ENCODE results near the gene SCG3. TPM values are rescaled to one million over a fixed set of nuclear protein-coding genes. Genes with fewer than 3 reads are reported as not detected.

The SCG3 gene
- polyA plus RNA-seq, 3 donors = 0.06 to 0.16 TPM; not detected in 1

- no peak for DNase-seq (ENCODE audit: extremely low read depth in 1 of 11, low read depth in 9 of 11, low spot score in 4 of 11)
Observed at GRCh38 chr15:51720201-51720995, 39.1 kb downstream of the SCG3 start.

GRCh38 chr15:51721199-51721960 is 40.1 kb downstream of the SCG3 start:
- DNase-seq (ENCODE audit: extremely low read depth in 1 of 11, low read depth in 9 of 11, low spot score in 4 of 11) = no peak

GRCh38 chr15:51724199-51724598 is 42.9 kb downstream of the SCG3 start:
- DNase-seq (ENCODE audit: extremely low read depth in 1 of 11, low read depth in 9 of 11, low spot score in 4 of 11) = no peak

GRCh38 chr15:51724673-51725072 is 43.4 kb downstream of the SCG3 start:
- DNase-seq (ENCODE audit: extremely low read depth in 1 of 11, low read depth in 9 of 11, low spot score in 4 of 11) = no peak

- no peak for DNase-seq (ENCODE audit: extremely low read depth in 1 of 11, low read depth in 9 of 11, low spot score in 4 of 11)
Observed at GRCh38 chr15:51726302-51727073, 45.2 kb downstream of the SCG3 start.

- no peak for DNase-seq (ENCODE audit: extremely low read depth in 1 of 11, low read depth in 9 of 11, low spot score in 4 of 11)
Observed at GRCh38 chr15:51727141-51727897, 46.0 kb downstream of the SCG3 start.

GRCh38 chr15:51731549-51732267 is 50.4 kb downstream of the SCG3 start:
- no peak for DNase-seq (ENCODE audit: extremely low read depth in 1 of 11, low read depth in 9 of 11, low spot score in 4 of 11)

GRCh38 chr15:51732646-51733045 is 51.3 kb downstream of the SCG3 start:
- no peak for DNase-seq (ENCODE audit: extremely low read depth in 1 of 11, low read depth in 9 of 11, low spot score in 4 of 11)

GRCh38 chr15:51735228-51736010 is 54.1 kb downstream of the SCG3 start:
- DNase-seq (ENCODE audit: extremely low read depth in 1 of 11, low read depth in 9 of 11, low spot score in 4 of 11) = no peak

GRCh38 chr15:51736069-51736468 is 54.8 kb downstream of the SCG3 start:
- DNase-seq (ENCODE audit: extremely low read depth in 1 of 11, low read depth in 9 of 11, low spot score in 4 of 11) = no peak

- DNase-seq (ENCODE audit: extremely low read depth in 1 of 11, low read depth in 9 of 11, low spot score in 4 of 11) = peak in 1 of 11 donors; percentile 25
Observed at GRCh38 chr15:51736751-51737521, 55.6 kb downstream of the SCG3 start.

- DNase-seq (ENCODE audit: extremely low read depth in 1 of 11, low read depth in 9 of 11, low spot score in 4 of 11) = peak in 4 of 11 donors; percentile 37 to 42 (median 39)
Observed at GRCh38 chr15:51737522-51738305, 56.4 kb downstream of the SCG3 start, which contains the start of gene LYSMD2. TSS of gene LYSMD2 (minus strand) at chr15:51737655. CDS start at chr15:51737622, 33 bp downstream.

- no peak for DNase-seq (ENCODE audit: extremely low read depth in 1 of 11, low read depth in 9 of 11, low spot score in 4 of 11)
Observed at GRCh38 chr15:51738553-51738952, 57.2 kb downstream of the SCG3 start.

- DNase-seq (ENCODE audit: extremely low read depth in 1 of 11, low read depth in 9 of 11, low spot score in 4 of 11) = no peak
Observed at GRCh38 chr15:51739061-51739712, 57.9 kb downstream of the SCG3 start.

- no peak for DNase-seq (ENCODE audit: extremely low read depth in 1 of 11, low read depth in 9 of 11, low spot score in 4 of 11)
Observed at GRCh38 chr15:51749307-51749706, 68.0 kb downstream of the SCG3 start.
